NB4 (cell line): ENCODE data around the gene SPRR2B.

Experiments
- CTCF ChIP-seq: IDR thresholded peaks from one replicate; pipeline ENCODE4 v1.5.1; 2012; ENCODE audit warnings: low read depth, low read length
- MAX ChIP-seq: IDR thresholded peaks from 2 replicates; pipeline ENCODE4 v1.6.1; 2011; ENCODE audit warnings: low read depth, low read length
- MYC ChIP-seq: IDR thresholded peaks from 2 replicates; pipeline ENCODE4 v1.6.1; 2011; ENCODE audit warnings: low read depth, low read length
- POLR2A ChIP-seq: IDR thresholded peaks from 2 replicates; pipeline ENCODE4 v1.6.1; 2011; ENCODE audit warnings: mild to moderate bottlenecking; ENCODE audit not compliant: insufficient read length; ENCODE audit errors: extremely low read depth

DNA sequence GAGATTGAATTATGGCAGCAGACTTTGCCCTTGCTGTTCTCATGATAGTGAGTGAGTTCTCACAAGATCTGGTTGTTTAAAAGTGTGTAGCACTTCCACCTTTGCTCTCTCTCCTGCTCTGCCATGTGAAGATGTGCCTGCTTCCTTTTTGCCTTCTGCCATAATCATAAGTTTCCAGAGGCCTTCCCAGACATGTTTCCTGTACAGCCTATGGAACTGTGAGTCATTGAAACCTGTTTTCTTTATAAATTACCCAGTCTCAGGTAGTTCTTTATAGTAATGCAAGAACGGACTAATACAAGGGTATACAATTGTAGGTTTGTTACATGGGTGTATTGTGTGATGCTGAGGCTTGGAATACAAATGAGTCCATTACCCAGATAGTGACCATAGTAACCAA lies 36.2 kb downstream of the SPRR2B start:
- TF ChIP-seq POLR2A = no peak
- TF ChIP-seq CTCF = no peak
- no peak for TF ChIP-seq MAX
- no peak for TF ChIP-seq MYC
